ENCODE data around the gene MAGI2.

DNA sequence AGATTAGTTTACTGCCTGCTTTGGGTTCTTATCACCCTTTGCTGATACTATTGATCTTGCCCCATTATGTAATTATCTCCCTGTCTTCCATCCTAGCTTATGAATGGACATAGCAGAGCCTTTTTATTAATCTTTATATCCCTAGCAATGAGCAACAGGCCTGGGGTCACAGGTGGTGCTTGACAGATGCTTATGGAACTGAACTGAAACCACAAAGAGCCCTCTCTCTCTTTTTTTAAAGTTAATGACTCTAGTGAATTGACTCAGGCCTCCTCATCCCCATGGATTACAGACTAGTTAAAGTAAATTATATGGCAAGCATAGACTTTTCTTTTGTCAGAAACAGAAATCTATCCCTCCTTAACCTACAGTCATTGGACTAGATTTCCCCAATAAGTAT is 1389.7 kb downstream of the MAGI2 start:
- TF ChIP-seq, protein P1, sequence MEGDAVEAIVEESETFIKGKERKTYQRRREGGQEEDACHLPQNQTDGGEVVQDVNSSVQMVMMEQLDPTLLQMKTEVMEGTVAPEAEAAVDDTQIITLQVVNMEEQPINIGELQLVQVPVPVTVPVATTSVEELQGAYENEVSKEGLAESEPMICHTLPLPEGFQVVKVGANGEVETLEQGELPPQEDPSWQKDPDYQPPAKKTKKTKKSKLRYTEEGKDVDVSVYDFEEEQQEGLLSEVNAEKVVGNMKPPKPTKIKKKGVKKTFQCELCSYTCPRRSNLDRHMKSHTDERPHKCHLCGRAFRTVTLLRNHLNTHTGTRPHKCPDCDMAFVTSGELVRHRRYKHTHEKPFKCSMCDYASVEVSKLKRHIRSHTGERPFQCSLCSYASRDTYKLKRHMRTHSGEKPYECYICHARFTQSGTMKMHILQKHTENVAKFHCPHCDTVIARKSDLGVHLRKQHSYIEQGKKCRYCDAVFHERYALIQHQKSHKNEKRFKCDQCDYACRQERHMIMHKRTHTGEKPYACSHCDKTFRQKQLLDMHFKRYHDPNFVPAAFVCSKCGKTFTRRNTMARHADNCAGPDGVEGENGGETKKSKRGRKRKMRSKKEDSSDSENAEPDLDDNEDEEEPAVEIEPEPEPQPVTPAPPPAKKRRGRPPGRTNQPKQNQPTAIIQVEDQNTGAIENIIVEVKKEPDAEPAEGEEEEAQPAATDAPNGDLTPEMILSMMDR (IDR thresholded peaks at IDR 0.05), result no peak
- TF ChIP-seq POLR2A (IDR thresholded peaks at IDR 0.05), result no peak
- TF ChIP-seq POLR2AphosphoS5 (IDR thresholded peaks at IDR 0.05; ENCODE audit: insufficient read depth in 1 of 2, low read depth in 1 of 2), result no peak
